Measurements from ENCODE around the gene USP13.

DNA sequence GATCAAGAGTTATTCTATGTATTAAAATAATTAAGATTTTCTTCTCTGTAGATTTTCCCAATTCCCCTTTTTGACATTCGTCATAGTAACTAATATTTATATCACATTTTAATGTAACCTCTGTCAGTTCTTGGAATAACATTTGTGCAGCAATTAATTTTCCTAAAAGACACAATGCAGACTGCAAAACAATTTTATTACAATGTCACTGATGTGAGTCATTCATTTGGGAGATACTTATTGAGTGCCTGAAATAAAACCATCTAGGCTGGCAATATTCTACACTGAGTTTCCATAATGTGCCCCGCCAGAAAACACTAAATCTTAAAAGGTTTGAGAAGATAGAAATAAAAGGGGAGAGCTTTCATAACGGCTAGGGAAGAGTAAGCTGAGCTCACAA lies 6.7 kb upstream of the USP13 start:
- TF ChIP-seq EZH2 (IDR thresholded peaks at IDR 0.05; ENCODE audit: low read depth, unreplicated experiment) = no peak
- no peak for TF ChIP-seq POLR2AphosphoS5 (IDR thresholded peaks at IDR 0.05; ENCODE audit: low read depth)
- TF ChIP-seq EZH2phosphoT487 (IDR thresholded peaks at IDR 0.05; ENCODE audit: unreplicated experiment) = no peak
